EH (cell line): ENCODE data around the gene UBASH3A.
A peak's percentile ranks its signal among the peaks of the same experiment; 100 is the strongest.

ENCODE experiments used
- DNase-seq: peaks from one replicate; pipeline ENCODE4 v3.0.0-alpha.2; 2015; ENCODE audit warnings: low read depth

The UBASH3A gene

DNA sequence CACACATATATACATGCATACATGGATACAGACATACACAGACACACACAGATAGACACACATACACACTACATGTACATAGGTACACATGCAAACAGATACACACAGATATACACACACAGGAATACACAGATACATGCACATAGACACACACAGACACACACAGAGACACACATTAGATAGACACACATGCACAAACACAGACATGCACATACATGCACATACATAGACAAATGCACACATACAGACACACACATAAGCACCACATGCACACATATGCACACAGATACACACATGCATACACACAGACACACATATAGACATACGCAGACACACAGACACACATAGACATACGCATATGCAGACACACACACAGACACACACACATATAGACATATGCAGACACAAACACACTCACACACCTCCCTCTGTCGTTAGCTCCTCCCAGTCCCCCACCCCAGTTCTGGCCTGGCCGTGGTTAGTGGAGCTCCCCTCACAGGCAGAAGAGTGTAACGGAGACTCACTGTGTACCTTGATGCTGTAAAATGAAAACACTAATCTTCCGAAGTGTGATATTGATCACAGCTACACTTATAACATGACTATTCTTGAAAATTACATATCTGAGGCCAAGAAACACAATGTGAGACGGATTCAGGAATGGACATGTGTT is 7.6 kb downstream of the UBASH3A start:
- DNase-seq = no peak

DNA sequence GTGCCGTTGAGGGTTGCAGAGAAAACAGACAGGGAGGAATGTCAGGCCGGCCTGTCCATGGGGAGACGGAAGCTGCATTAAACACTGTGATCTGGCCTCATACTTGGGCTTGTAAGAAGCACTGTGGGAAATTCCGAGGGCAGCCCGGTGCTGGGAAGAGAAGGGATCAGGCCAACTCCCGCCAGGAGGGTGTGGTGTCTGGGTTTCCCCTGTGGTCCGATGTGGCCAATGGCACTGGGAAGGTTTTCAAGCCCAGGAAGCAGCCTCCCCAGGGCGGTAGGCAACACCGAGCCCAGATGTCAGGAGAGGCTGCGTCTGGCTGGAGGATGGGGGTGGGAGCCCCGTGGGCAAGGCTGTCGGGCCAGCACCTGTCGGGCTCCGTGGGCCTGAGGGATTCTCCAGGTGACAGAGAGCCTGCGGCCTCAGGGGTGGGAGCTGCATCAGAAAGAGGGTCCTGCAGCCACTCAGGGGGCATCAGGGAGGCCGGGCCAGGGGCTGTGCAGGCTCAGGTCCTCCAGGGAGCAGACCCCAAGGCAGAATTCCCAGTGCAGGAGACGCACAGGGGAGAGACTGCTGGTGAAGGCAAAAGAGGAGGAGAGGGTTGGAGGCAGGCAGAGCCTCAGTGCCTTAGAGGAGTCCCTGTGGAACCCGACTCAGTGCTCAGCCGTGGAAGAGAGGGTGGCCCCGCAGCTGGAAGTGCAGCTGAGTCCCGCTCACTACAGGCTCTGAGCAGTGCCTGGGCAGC is 8.4 kb downstream of the UBASH3A start:
- DNase-seq = no peak

DNA sequence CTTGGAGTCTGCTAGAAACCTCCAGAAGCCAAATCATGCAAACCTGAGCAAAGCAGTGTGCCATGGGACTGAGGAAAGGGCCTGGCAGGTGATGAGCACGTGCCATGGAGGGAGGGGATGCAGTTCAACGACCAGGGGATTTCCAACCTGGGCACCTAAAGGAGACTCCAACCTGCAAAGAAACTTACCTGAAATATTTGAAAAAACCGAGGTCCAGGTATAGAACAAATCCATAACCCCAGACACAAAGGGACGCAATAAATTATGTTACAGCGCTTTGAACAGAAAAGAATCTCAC is 8.9 kb downstream of the UBASH3A start:
- no peak for DNase-seq

DNA sequence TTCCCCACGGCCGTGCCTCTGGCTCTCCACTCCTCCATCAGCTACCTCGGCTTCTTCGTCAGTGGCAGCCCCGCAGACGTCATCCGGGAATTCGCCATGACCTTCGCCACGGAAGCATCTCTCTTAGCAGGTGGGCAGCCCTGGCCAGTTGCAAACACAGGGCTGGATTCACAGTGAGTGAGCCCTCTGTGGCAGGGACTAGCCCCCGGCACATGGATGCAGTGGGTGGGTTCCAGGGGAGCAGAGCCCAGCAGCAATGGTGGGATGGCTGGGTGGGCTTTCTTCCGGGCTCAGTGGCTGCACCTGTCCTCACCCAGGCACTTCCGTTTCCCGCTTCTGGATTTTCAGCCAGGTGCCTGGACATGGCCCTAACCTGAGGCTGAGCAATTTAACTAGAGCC is 9.4 kb downstream of the UBASH3A start:
- DNase-seq = no peak

DNA sequence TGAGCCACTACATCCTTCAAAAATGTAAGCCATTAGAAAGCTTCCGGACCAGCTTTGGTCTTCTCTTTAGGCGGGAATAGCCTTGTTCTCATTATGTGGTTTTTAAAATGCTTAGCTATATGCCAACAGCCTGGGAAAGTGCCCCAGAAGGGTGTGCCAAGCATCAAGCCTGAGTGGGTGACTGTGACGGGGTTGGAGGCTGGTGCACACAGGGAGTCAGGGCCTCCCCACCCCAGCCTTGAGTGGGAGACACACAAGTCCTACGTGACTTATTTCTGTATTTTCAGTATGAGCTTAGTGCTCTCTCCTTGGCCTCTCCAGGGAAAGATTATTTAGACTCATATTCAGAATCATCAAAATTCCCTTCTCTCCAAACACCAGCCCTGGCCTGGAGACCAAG is 9.8 kb downstream of the UBASH3A start:
- no peak for DNase-seq

DNA sequence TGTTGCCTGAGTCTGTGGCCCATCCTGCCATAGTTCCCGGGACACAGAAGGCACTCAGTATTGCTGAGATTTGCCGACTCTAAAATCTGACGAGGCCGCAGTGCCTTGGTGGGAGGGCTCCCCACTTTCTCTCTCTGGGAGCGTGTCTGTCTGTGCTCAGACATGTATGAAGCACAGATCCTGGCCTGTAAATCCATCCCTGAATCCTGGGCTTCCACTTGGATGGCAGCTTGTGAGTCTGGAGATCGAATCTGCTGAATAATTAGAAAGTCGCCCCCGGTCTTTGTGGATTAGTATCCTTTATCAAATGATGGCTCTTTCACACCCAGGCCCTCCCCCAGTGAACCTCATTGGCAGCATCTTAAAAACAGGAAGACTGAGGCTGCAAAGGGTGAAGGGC is 10.4 kb downstream of the UBASH3A start:
- DNase-seq = no peak

DNA sequence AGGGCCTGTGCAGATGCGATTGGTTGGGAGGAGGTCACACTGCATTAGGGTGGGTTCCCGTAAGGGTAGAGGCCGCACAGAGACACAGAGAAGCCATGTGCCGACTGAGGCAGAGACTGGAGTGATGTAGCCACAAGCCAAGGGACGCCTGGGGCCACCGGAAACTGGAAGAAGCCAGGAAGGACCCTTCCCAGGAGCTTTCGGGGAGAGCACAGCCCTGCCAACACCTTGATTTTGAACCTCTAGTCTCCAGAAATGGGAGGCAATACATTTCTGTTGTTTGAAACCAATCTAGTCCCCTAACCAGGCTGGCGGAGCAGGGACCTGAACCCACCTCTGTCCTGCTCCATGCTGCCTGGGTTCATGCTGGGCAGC is 10.8 kb downstream of the UBASH3A start:
- DNase-seq = no peak

DNA sequence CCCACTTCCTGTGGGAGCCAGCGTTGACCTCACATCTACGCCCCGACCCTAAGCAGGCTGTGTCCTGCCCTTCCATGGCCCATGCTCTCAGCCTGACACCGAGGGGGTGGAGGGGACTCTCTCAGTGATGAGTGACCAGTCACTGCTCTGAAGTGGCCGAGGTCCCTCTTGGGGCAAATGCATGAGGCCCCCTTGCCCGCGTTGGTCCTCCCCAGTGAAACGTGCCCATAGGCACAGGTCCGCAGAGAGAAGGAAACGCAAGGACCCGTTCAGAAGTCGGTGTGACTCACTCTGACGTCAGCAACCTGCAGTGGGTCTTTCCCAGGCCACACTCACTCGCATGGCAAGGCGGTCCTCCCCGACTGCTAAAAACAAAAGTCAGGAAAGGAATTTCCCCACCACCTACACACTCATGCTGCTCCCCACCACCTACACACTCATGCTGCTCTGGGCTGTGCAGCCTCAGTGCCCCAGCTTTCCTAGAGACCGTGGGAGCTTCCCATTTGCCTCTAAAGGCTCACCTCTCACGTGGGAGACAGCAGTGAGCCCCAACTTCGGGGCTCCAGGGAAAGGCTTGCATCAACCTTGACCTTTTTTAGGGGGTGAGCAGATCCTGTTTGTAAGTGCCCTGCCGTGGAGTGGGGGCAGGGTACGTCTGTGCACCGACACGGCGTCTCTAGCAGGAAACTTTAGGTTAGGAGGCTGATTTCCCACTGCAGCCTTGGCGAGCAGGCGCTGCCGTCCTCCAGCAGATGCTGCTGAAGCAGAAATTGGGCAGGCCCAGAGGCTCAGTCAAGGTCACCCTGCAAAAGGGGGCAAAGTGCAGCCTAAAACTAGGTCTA is 11.4 kb downstream of the UBASH3A start:
- peak; percentile 19 for DNase-seq

DNA sequence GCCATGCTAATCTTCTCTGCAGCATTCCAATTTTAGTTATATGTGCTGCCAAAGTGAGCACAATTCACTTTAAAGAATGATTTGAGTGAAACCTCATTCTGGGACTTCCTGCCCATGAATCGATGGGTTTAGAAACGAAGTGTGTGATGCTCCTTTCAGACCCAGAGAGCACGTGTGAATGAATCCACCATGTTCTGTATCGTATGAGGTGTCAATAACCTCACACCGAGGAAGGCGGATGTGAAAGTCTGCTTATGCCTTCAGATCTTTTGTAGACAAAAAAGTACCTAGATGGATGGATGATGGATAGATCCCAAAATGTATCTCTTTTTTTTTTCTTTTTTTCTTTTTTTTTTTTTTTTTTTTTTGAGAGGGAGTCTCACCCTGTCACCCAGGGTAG is 13.8 kb downstream of the UBASH3A start:
- no peak for DNase-seq

DNA sequence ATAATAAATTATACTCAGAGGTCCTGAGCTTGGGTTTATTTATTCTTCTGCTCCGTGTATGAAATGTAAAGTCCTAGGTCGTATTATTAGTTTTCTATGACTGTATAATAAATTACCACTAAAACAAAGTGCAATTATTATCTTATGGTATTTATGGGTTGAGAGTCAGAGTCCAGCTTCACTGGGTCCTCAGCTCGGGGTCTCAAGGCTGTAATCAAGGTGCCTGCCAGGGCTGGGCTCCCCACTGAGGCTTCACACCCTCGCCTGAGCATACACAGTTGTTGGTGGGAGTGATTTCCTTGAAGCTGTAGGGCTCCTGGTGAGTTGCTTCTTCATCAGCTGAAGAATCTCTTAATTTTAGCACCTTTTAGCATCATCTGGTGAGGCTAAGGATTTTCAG is 15.2 kb downstream of the UBASH3A start:
- no peak for DNase-seq

DNA sequence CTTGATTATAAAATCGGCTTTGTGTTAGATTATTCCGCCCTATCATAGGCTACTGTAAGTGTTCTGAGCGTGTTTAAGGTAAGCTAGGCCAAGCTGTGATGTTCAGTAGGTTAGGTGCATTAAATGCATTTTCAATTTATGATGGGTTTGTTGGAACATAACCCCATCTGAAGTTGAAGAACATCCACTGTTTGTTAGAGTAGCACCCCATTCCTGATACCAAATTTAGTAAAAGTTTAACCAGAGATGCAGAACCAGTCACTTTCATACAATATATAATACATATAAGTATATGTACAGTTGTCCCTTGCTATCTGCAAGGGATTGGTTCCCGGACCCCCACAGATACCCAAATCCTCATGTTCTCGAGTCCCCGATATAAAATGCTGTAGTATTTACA is 16.1 kb downstream of the UBASH3A start:
- DNase-seq = no peak

DNA sequence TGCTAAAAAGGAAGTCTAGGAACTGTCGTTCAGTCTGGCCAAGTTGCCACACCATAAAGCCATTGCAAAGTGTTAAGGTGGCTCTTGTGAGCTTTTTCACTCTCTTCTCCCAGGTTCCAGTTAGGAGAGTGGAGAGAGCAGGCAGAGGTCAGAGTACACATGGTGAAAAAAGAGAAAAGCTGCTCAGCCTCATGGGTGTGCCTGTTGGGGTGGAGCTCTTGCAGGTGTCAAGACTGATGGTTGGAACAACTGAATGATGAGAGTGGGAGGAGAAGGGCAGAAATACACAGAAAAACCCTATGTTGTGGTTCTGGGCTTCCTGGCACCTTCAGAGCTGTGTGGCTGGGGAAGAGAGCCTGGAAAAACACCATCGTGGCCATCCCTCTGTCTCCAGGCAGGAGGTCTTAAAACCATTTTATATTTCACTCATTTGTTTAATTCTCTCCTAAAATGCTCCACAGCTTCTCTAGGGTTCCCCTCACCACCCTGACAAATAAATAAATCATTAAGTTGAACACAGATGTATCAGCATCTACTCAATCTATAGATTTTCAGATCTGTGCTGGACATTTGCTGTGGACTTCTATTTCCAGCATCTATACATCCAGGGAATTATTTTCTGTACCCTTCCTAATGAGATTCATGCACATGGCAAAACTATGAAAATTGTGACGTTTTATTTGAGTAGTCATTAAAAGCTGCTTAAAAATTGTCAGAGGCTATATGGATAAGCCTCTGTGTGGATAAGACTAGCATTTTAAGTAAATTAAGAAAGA is 17.5 kb downstream of the UBASH3A start:
- no peak for DNase-seq

DNA sequence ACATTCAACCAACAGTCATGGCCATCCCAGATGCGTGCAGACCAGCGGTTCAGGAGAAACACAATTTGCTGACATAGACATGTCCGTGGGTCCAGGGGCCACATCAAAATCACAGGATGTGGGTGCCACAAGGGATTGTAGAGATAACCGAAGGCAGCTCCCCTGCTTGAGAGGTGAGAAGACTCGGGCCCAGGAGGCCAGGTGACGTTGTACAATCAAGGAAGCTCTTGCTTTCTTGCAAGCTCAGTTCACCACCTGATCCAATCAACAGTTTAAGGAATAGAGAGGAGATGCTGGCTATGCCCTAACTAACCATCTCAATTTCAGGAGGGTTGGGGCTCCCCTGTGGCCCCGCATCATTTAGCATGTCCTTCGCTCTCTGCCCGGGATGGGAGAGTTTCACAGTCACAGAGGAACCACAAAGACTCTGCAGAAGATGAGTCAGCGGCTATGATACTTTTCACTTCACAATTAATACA is 19.5 kb downstream of the UBASH3A start:
- no peak for DNase-seq

DNA sequence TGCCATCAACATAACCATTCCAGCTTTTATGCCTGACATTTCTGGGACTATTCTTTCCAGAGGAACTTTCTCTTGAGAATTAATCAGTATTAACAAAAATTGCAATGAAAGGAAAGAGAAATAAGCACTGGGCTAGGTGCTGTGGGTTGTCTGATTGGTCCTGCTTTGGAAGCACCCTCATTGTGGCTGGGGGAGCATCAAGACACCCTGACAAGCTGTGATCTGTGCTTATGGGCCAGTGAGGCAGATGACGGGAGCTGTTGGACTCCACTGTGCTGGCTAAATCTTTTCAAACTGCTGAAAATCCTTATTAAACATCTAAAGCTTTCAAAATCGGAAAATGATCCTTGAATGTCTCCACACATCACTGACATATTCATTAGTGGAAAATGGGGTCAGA is 20.0 kb downstream of the UBASH3A start:
- DNase-seq = no peak

DNA sequence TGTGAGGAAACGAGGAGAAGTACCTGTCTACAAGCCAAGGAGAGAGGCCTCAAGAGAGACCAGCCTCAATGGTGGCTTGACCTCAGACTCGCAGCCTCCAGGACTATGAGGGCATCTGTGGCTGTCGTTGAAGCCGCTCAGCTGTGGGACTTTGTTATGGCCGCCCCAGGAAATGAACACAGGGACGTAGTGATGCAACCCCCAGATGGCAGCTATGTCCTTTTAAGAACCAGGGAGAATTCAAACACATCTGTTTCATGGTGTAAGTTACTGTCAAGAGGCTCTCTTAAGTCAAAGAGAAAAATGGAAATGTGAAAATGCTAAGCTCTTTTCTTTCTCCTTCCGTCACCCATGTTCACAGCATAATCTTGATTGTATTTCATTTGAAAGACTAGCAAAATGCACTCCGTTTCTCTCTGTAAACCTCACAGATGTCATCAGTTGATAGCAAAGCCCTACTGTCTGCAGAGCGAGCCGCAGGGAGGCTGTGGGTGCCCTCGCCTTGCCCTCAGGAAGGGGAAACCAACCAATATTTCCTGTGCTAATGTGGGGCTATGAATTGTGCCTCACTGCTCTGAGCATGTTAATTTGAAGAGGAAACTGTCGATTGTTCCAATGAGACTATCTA is 21.3 kb downstream of the UBASH3A start:
- no peak for DNase-seq

DNA sequence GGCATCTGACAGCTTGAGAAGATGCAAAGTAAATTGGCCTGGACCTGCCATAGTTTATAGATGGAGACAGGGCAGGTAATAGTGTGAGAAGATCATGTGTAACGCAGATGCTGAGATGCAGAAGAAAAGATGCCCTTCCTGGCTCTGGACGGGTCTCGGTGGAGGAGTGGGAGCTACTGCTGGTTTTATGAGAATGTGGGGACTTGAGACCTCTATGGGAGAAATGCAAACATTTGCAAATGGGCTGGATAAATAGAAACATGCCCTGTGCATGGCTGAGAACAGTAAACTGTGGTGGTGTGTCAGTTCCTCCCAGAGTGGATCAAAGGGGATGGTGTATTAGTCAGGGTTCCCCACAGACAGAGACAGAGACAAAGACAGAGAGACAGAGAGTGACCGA is 21.9 kb downstream of the UBASH3A start:
- no peak for DNase-seq

DNA sequence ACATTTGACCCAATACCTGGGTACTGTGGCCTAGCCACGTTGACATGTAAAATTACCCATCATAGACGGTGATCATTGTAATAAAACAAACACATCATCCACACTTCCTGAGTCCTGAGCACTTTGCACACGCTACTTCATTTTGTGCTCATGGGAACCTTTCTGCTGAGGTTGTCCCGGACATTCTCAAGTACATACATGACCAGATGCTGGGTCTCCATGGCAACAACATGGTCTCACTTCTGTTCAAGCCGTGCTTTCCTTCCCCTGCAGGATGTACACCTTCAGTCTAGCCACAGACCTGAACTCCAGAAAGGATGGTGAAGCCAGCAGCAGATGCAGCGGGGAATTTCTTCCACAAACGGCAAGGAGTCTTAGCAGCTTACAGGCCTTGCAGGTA is 22.7 kb downstream of the UBASH3A start:
- no peak for DNase-seq

DNA sequence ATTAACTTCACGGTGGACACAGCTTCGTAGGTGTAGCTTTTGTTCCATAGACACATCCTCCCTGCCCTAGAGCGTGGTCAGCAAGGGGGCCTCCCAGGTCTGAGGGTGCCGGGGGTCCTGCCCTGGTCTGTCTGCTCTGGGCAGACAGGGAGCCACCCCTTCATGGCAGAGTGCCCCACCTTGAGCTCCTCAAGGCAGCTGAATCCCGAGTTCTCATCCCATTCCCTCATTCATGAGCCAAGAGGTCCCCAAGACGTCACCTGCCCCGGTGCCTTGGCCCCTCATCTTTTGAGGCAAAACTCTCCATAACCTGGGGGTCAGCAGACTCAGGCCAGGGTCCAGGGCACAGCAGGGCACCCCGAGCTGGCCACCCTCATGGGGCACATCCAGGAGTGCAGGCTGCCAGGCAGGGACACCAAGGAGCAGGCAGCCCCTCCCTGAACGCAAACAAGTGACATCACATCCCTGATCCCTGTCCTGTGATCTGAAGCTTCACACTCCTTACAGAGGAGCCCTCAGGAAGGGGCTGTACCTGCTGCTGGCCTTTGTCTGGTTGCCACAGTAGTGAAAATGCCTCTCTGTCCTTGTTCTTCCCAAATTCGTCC is 23.3 kb downstream of the UBASH3A start:
- no peak for DNase-seq

DNA sequence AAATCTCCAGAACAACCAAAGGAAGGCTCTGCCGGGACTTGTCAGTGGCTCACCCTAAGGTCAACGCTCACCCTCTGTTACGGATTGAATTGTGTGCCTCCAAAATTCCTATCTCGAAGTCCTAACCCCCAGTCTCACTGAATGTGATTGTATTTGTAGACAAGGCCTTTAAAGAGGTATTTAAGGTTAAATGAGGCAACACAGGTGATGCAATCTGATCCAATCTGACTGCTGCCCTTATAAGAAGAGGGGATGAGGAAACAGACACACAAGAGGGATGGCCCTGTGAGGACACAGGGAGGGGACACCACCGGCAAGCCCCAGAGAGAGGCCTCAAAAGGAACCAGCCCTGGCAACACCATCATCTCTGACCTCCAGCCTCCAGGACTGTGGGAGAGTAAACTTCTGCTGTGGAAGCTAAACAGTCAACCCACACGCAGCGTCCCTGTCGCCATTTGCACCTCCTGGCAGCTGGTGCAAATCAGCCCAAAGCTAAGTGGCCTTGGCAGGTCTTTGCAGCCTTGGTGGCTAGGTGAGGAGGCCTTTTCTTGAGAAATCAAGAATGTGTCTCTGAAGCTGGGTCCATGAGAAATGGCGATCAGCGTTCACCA is 24.2 kb downstream of the UBASH3A start:
- no peak for DNase-seq

DNA sequence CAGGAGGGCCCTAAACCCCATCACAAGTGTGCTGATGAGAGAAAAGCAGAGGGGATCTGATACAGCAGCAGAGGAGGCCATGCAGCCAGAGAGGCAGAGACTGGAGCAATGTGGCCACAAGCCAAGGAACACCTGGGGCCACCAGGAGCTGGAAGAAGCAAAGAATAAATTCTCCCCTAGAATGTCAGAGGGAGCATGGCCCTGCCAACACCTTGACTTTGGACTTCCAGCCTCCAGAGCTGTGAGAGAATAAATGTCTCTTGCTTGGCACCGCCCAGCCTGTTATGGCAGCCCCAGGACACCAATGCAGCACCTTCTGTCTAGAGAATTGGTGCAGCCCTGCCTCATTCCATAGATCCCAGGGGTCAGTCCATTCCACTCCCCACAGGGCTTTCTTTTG is 25.3 kb downstream of the UBASH3A start:
- DNase-seq = no peak

DNA sequence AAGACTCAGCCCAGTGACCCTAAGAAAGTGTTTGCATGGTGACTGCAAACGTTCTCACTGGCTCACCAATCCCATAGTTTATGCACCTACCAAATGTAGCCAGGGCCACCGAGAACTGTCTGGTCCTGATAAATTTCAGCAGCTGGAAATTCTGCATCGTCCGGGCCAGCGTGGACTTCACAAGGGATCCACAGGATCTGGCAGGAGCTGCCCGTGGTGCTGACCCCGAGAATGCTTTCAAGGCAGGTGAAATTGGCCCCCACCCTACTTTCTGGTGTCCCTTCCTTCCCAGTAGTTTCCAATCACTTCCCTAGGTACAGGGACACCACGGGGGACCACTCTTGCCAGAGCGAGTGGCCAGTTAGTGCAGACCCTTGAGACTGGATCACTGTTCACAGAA is 26.2 kb downstream of the UBASH3A start:
- DNase-seq = no peak
